GM19324 (cell line): ENCODE data around the gene SPAG16.
"Not testable (repeated sequence)": the region's sequence is repeated elsewhere in the genome, so short reads cannot be mapped to it uniquely, and the experiment has no call there.

Experiments used
- ATAC-seq: cut with Tn5 transposase; IDR thresholded peaks from one replicate; pipeline ENCODE4 v1.9.1; 2021; ENCODE audit warnings: mild to moderate bottlenecking, moderate library complexity; ENCODE audit not compliant: unreplicated experiment, low FRiP score

Gene SPAG16

GRCh38 chr2:213376644-213377043 lies 92.4 kb downstream of the SPAG16 start:
- no peak for ATAC-seq

- ATAC-seq, result not testable (repeated sequence)
Measured at GRCh38 chr2:213407027-213407426, 122.8 kb downstream of the SPAG16 start.

GRCh38 chr2:213408426-213409070 lies 124.3 kb downstream of the SPAG16 start:
- not testable (repeated sequence) for ATAC-seq

GRCh38 chr2:213410687-213411086 lies 126.4 kb downstream of the SPAG16 start:
- not testable (repeated sequence) for ATAC-seq

GRCh38 chr2:213411582-213412289 lies 127.5 kb downstream of the SPAG16 start:
- ATAC-seq, result no peak

- no peak for ATAC-seq
Measured at GRCh38 chr2:213415093-213415492, 130.8 kb downstream of the SPAG16 start.

GRCh38 chr2:213416832-213417231 lies 132.6 kb downstream of the SPAG16 start:
- no peak for ATAC-seq

- ATAC-seq, result no peak
Measured at GRCh38 chr2:213419980-213420379, 135.7 kb downstream of the SPAG16 start.

GRCh38 chr2:213420828-213421385 lies 136.6 kb downstream of the SPAG16 start:
- ATAC-seq, result no peak

- no peak for ATAC-seq
Measured at GRCh38 chr2:213422211-213422610, 137.9 kb downstream of the SPAG16 start.

- no peak for ATAC-seq
Measured at GRCh38 chr2:213425618-213426017, 141.4 kb downstream of the SPAG16 start.

GRCh38 chr2:213429516-213429915 lies 145.3 kb downstream of the SPAG16 start:
- ATAC-seq, result no peak

GRCh38 chr2:213443921-213444320 lies 159.7 kb downstream of the SPAG16 start:
- no peak for ATAC-seq

- ATAC-seq, result no peak
Measured at GRCh38 chr2:213451542-213452239, 167.4 kb downstream of the SPAG16 start.

- no peak for ATAC-seq
Measured at GRCh38 chr2:213455316-213456008, 171.2 kb downstream of the SPAG16 start.

- ATAC-seq, result no peak
Measured at GRCh38 chr2:213475433-213475832, 191.2 kb downstream of the SPAG16 start.

GRCh38 chr2:213476641-213477040 lies 192.4 kb downstream of the SPAG16 start:
- no peak for ATAC-seq

- ATAC-seq, result no peak
Measured at GRCh38 chr2:213490087-213490486, 205.8 kb downstream of the SPAG16 start.

GRCh38 chr2:213491376-213491775 lies 207.1 kb downstream of the SPAG16 start:
- no peak for ATAC-seq

- ATAC-seq, result no peak
Measured at GRCh38 chr2:213496226-213496625, 212.0 kb downstream of the SPAG16 start.

- no peak for ATAC-seq
Measured at GRCh38 chr2:213500881-213501280, 216.6 kb downstream of the SPAG16 start.
